ENCODE measurements around the gene LIG3. TPM values are rescaled to one million over a fixed set of nuclear protein-coding genes. Genes with fewer than 3 reads are reported as not detected.

Gene LIG3
- total and polyA plus RNA-seq, 2 experiments from 2014 or later, result 16.4 to 119 TPM

GRCh38 chr17:35001549-35001948, 21.2 kb downstream of the LIG3 start (continued):
- TF ChIP-seq ZNF462 (CRISPR knock-in tag; IDR thresholded peaks at IDR 0.05) (no peak), POLR2AphosphoS5 (IDR thresholded peaks at IDR 0.05; ENCODE audit: low read depth) (no peak), ZNF331 (CRISPR knock-in tag; IDR thresholded peaks at IDR 0.05; ENCODE audit: low read depth) (no peak), CREB1 (CRISPR knock-in tag; IDR thresholded peaks at IDR 0.05; ENCODE audit: low read depth) (no peak), CTCF (conservative IDR thresholded peaks at IDR 0.05; ENCODE audit: low read depth in 2 of 2) (no peak), NANOG (IDR thresholded peaks at IDR 0.05; ENCODE audit: borderline replicate concordance) (no peak)

- H3K9me3 Mint-ChIP-seq, result no peaks in the 10 kb centered on the region
- H3F3A ChIP-seq (replicated peaks; ENCODE audit: low read depth), result no peaks in the 10 kb centered on the region
- peaks cover 41% of the 10 kb centered on the region for H3K36me3 ChIP-seq (ENCODE audit: insufficient read depth)
- no peaks in the 10 kb centered on the region for H3K27me3 ChIP-seq (ENCODE audit: insufficient read depth)
- no peaks in the 10 kb centered on the region; the same call in 2 of the 3 replicates for H3K4me1 Mint-ChIP-seq
- H3K4me3 Mint-ChIP-seq, result no peak overlapping the region
- H3K27ac ChIP-seq (ENCODE audit: low read depth), result no peak overlapping the region
- H3K79me2 ChIP-seq (replicated peaks; ENCODE audit: insufficient read depth), result no peaks in the 10 kb centered on the region
- peaks cover 11% of the 10 kb centered on the region for H3K27me3 Mint-ChIP-seq (ENCODE audit: insufficient read depth, low read depth, poor library complexity)
- no peaks in the 10 kb centered on the region for H3K4me1 ChIP-seq (ENCODE audit: insufficient read depth)
- H3K4me2 ChIP-seq, result no peak overlapping the region
- no peak overlapping the region for H2AFZ ChIP-seq
- H3K4me3 ChIP-seq, result no peak overlapping the region
- ATAC-seq (no peak), DNase-seq (ENCODE audit: low spot score) (no peak)
- H3K36me3 Mint-ChIP-seq (ENCODE audit: low read depth), result peaks cover 95% of the 10 kb centered on the region
- peak overlapping the region; percentile 35; the same call in 1 of the 2 replicates for H3K27ac Mint-ChIP-seq
- no peaks in the 10 kb centered on the region; the same call in 1 of the 2 replicates for H4K20me1 ChIP-seq (replicated peaks; ENCODE audit: insufficient read depth)
- H3K9me2 ChIP-seq (ENCODE audit: insufficient read depth), result no peaks in the 10 kb centered on the region
- TF ChIP-seq CTCF (conservative IDR thresholded peaks at IDR 0.05; ENCODE audit: low read depth in 2 of 2), result no peak
- no peak for TF ChIP-seq ZNF114 (CRISPR knock-in tag; IDR thresholded peaks at IDR 0.05)
- TF ChIP-seq EZH2 (IDR thresholded peaks at IDR 0.05; ENCODE audit: low read depth, unreplicated experiment), result no peak
- no peak for TF ChIP-seq ETS1 (IDR thresholded peaks at IDR 0.05)
- no peak for TF ChIP-seq CREB1 (CRISPR knock-in tag; IDR thresholded peaks at IDR 0.05; ENCODE audit: low read depth)
- TF ChIP-seq NANOG (IDR thresholded peaks at IDR 0.05; ENCODE audit: borderline replicate concordance), result no peak
- TF ChIP-seq EZH2phosphoT487 (IDR thresholded peaks at IDR 0.05; ENCODE audit: unreplicated experiment), result no peak
- TF ChIP-seq POLR2AphosphoS5 (IDR thresholded peaks at IDR 0.05; ENCODE audit: low read depth), result no peak
Observed at GRCh38 chr17:35002876-35003551, 22.7 kb downstream of the LIG3 start.
